H1 (cell line): ENCODE data around the gene EVX2. TPM values are rescaled to one million over a fixed set of nuclear protein-coding genes. Genes with fewer than 3 reads are reported as not detected.

Source experiments
- CTCF ChIA-PET: fragments of 300-600 bp; sonication (Branson Sonifier 250); formaldehyde crosslinking; loops from one replicate; lab custom pipeline; 2021; ENCODE audit not compliant: partially characterized antibody; lab: Charles Lee
- POLR2A ChIA-PET: fragments of 300-600 bp; sonication (Branson Sonifier 250); formaldehyde crosslinking; loops from one replicate; lab custom pipeline; 2021; ENCODE audit warnings: inconsistent platforms; ENCODE audit not compliant: partially characterized antibody; lab: Charles Lee
- DNase-seq, 2 experiments: peaks; one replicate each; pipeline versions ENCODE4 v3.0.0 to v3.0.0-alpha.2; 2010 to 2022; ENCODE audit warnings: low spot score in 2 of 2, low read depth in 1 of 2, mixed read lengths in 1 of 2
- FAIRE-seq: peaks from 2 replicates; lab custom pipeline; 2011; peaks lifted over from hg19 to GRCh38; lab: Jason Lieb, UNC
- H2AFZ ChIP-seq: 2 replicates; pipeline ENCODE4 v1.8.1; 2012; ENCODE audit warnings: low read length, inconsistent platforms
- H2AK5ac ChIP-seq: 2 replicates; pipeline ENCODE4 v1.6.1; 2013; ENCODE audit warnings: low read depth, low read length
- H2BK120ac ChIP-seq: replicated peaks from 2 replicates; pipeline ENCODE3; 2013; ENCODE audit warnings: low read depth, low read length, inconsistent platforms
- H2BK12ac ChIP-seq: 2 replicates; pipeline ENCODE4 v1.6.1; 2013; ENCODE audit warnings: low read depth, low read length
- H2BK15ac ChIP-seq: 2 replicates; pipeline ENCODE4 v1.6.1; 2013; ENCODE audit warnings: low read length
- H2BK20ac ChIP-seq: 2 replicates; pipeline ENCODE4 v1.6.1; 2013; ENCODE audit warnings: low read length
- H2BK5ac ChIP-seq: 2 replicates; pipeline ENCODE4 v1.6.1; 2013; ENCODE audit warnings: low read depth, low read length
- H3K14ac ChIP-seq: 2 replicates; pipeline ENCODE4 v1.6.1; 2013; ENCODE audit warnings: inconsistent platforms; ENCODE audit not compliant: insufficient read length
- H3K18ac ChIP-seq: 2 replicates; pipeline ENCODE4 v1.6.1; 2013; ENCODE audit warnings: low read length; ENCODE audit errors: extremely low read depth
- H3K23ac ChIP-seq: 2 replicates; pipeline ENCODE4 v1.6.1; 2013; ENCODE audit warnings: inconsistent platforms; ENCODE audit not compliant: insufficient read length
- H3K23me2 ChIP-seq: 2 replicates; pipeline ENCODE4 v1.6.1; 2013; ENCODE audit warnings: low read depth, low read length
- H3K27ac ChIP-seq: 2 replicates; pipeline ENCODE4 v1.6.1; 2011; ENCODE audit warnings: low read depth, low read length, inconsistent platforms
- H3K27me3 ChIP-seq, 4 experiments: replicated peaks in 1 of 4; 1 replicate in 1 of 4; 2 replicates in 3 of 4; pipeline versions ENCODE4 v1.6.1 to v1.8.1; 2011 to 2013; ENCODE audit warnings: low read length in 3 of 4, mild to moderate bottlenecking in 3 of 4, inconsistent platforms in 2 of 4, mixed read lengths in 2 of 4, moderate library complexity in 1 of 4; ENCODE audit not compliant: control insufficient read depth in 3 of 4, insufficient read depth in 3 of 4; ENCODE audit errors: extremely low read depth in 1 of 4
- H3K36me3 ChIP-seq, 4 experiments: 2 replicates each; pipeline versions ENCODE4 v1.6.1 to v1.8.1; 2011 to 2013; ENCODE audit warnings: mild to moderate bottlenecking in 4 of 4, low read length in 3 of 4, moderate library complexity in 2 of 4, control low read depth in 1 of 4, inconsistent platforms in 1 of 4; ENCODE audit not compliant: insufficient read depth in 4 of 4, control insufficient read depth in 2 of 4
- H3K4ac ChIP-seq: replicated peaks from 2 replicates; pipeline ENCODE3; 2013; ENCODE audit warnings: low read length, low read depth, mixed read lengths, inconsistent platforms; ENCODE audit not compliant: insufficient read length
- H3K4me1 ChIP-seq, 4 experiments: replicated peaks in 1 of 4; 1 replicate in 1 of 4; 2 replicates in 3 of 4; pipeline versions ENCODE4 v1.6.1 to v1.8.1; 2011 to 2013; ENCODE audit warnings: low read length in 3 of 4, inconsistent platforms in 2 of 4, mixed read lengths in 1 of 4; ENCODE audit not compliant: insufficient read depth in 4 of 4, control insufficient read depth in 3 of 4
- H3K4me2 ChIP-seq, 2 experiments: 2 replicates each; pipeline versions ENCODE4 v1.6.1 to v1.8.1; 2011 to 2013; ENCODE audit warnings: low read depth in 2 of 2, low read length in 2 of 2, control low read depth in 1 of 2, inconsistent platforms in 1 of 2, mild to moderate bottlenecking in 1 of 2; ENCODE audit not compliant: insufficient read depth in 1 of 2
- H3K4me3 ChIP-seq, 4 experiments: fragments of 200-600, 300-600 bp in 1 of 4; sonication (generic), shearing (Covaris generic), sonication (Bioruptor Twin) in 1 of 4; 2 replicates each; pipeline versions ENCODE4 v1.5.1 to v1.8.1; 2011 to 2016; ENCODE audit warnings: low read length in 4 of 4, low read depth in 3 of 4, control low read depth in 2 of 4, inconsistent platforms in 2 of 4, mild to moderate bottlenecking in 2 of 4, mixed read lengths in 1 of 4, moderate library complexity in 1 of 4; ENCODE audit not compliant: insufficient read depth in 2 of 4; ENCODE audit errors: extremely low read depth in 1 of 4
- H3K56ac ChIP-seq: replicated peaks from 2 replicates; pipeline ENCODE3; 2013; ENCODE audit warnings: low read depth, mild to moderate bottlenecking, mixed read lengths, low read length, inconsistent platforms; ENCODE audit not compliant: insufficient read length
- H3K79me1 ChIP-seq: 2 replicates; pipeline ENCODE4 v1.6.1; 2013; ENCODE audit warnings: low read depth, low read length, control low read depth
- H3K79me2 ChIP-seq, 2 experiments: 2 replicates each; pipeline versions ENCODE4 v1.6.1 to v1.8.1; 2012 to 2013; ENCODE audit warnings: low read length in 2 of 2, mild to moderate bottlenecking in 2 of 2, inconsistent platforms in 1 of 2; ENCODE audit not compliant: insufficient read depth in 2 of 2, control insufficient read depth in 1 of 2
- H3K9ac ChIP-seq, 4 experiments: replicated peaks in 1 of 4; 1 replicate in 1 of 4; 2 replicates in 3 of 4; pipeline versions ENCODE4 v1.6.1 to v1.8.1; 2011 to 2013; ENCODE audit warnings: low read depth in 3 of 4, low read length in 3 of 4, control low read depth in 2 of 4, mild to moderate bottlenecking in 2 of 4, moderate library complexity in 2 of 4, inconsistent platforms in 1 of 4; ENCODE audit errors: extremely low read depth in 1 of 4
- H3K9me3 ChIP-seq, 2 experiments: 2 replicates each; pipeline versions ENCODE4 v1.6.1 to v1.8.1; 2012 to 2013; ENCODE audit warnings: mild to moderate bottlenecking in 2 of 2, moderate library complexity in 2 of 2, control low read depth in 1 of 2, inconsistent platforms in 1 of 2, low read depth in 1 of 2, low read length in 1 of 2, mixed read lengths in 1 of 2; ENCODE audit not compliant: insufficient read depth in 2 of 2
- H4K20me1 ChIP-seq, 2 experiments: replicated peaks in 1 of 2; 2 replicates each; pipeline versions ENCODE3 to v1.8.1; 2011 to 2013; ENCODE audit warnings: inconsistent platforms in 2 of 2, low read length in 2 of 2, mild to moderate bottlenecking in 1 of 2; ENCODE audit not compliant: insufficient read depth in 2 of 2, control insufficient read depth in 1 of 2
- H4K5ac ChIP-seq: 2 replicates; pipeline ENCODE4 v1.6.1; 2013; ENCODE audit warnings: low read length, low read depth, mixed read lengths, inconsistent platforms; ENCODE audit not compliant: insufficient read length
- H4K8ac ChIP-seq: 2 replicates; pipeline ENCODE4 v1.8.0; 2013; ENCODE audit warnings: mild to moderate bottlenecking, moderate library complexity, low read length, inconsistent platforms; ENCODE audit not compliant: insufficient read depth; ENCODE audit errors: extremely low read depth
- H4K91ac ChIP-seq: replicated peaks from 2 replicates; pipeline ENCODE3; 2013; ENCODE audit warnings: low read length, mixed read lengths, inconsistent platforms; ENCODE audit not compliant: insufficient read length
- BCL11A ChIP-seq, 2 experiments: IDR thresholded peaks; one replicate each; pipeline ENCODE4 v1.6.1; 2011; ENCODE audit warnings: low read depth in 2 of 2, low read length in 2 of 2, mild to moderate bottlenecking in 2 of 2
- CREB1 ChIP-seq: IDR thresholded peaks from 2 replicates; pipeline ENCODE4 v1.6.1; 2012; ENCODE audit warnings: inconsistent platforms
- FOSL1 ChIP-seq: IDR thresholded peaks from 2 replicates; pipeline ENCODE4 v1.6.1; 2011; ENCODE audit warnings: mild to moderate bottlenecking, low read depth, low read length, moderate library complexity; ENCODE audit not compliant: insufficient read depth
- TEAD4 ChIP-seq: IDR thresholded peaks from 2 replicates; pipeline ENCODE4 v1.6.1; 2012; ENCODE audit warnings: low read depth, low read length, inconsistent platforms, mixed read lengths
- WGBS, 2 experiments: shearing (Covaris generic) in 1 of 2; methylation state at CpG; one replicate each; pipeline versions ENCODE4 v1.1.6 to v1.1.7; 2013 to 2015; ENCODE audit warnings: low lambda C conversion rate in 2 of 2, mixed read lengths in 2 of 2, inconsistent platforms in 1 of 2, low coverage in 1 of 2, missing lambda C conversion rate in 1 of 2; ENCODE audit not compliant: insufficient replicate concordance in 2 of 2, insufficient coverage in 1 of 2, insufficient read length in 1 of 2; ENCODE audit errors: extremely low coverage in 1 of 2, missing lambda C conversion rate in 1 of 2; 5-methylcytosine and 5-hydroxymethylcytosine counted together
- polyA plus RNA-seq, 7 experiments: library from polyadenylated mRNA; depleted of rRNA in 3 of 7; stranded (reverse) in 5 of 7; unstranded in 2 of 7; fragments of >200 nt in 5 of 7; fragments of 200-250 nt in 2 of 7; gene quantifications; 1 replicate in 5 of 7; 2 replicates in 1 of 7; 4 replicates in 1 of 7; pipeline versions ENCODE4 v1.2.1 to v1.2.3, GENCODE V29; 2011 to 2013; ENCODE audit warnings: missing spikeins in 2 of 7, mixed read lengths in 2 of 7
- total RNA-seq: library from RNA; stranded (reverse); fragmentation: NEBNext Ultra II Directional; extraction: Animal tissue kit (Norgen Biotek cat#: 25700); gene quantifications from 2 replicates; pipeline ENCODE4 v1.2.1, GENCODE V29; 2021

The EVX2 gene
- total and polyA plus RNA-seq, 2 of the 8 experiments (the other 6 are each of a cell fraction or from before 2014, with no cell fraction given): not detected

DNA sequence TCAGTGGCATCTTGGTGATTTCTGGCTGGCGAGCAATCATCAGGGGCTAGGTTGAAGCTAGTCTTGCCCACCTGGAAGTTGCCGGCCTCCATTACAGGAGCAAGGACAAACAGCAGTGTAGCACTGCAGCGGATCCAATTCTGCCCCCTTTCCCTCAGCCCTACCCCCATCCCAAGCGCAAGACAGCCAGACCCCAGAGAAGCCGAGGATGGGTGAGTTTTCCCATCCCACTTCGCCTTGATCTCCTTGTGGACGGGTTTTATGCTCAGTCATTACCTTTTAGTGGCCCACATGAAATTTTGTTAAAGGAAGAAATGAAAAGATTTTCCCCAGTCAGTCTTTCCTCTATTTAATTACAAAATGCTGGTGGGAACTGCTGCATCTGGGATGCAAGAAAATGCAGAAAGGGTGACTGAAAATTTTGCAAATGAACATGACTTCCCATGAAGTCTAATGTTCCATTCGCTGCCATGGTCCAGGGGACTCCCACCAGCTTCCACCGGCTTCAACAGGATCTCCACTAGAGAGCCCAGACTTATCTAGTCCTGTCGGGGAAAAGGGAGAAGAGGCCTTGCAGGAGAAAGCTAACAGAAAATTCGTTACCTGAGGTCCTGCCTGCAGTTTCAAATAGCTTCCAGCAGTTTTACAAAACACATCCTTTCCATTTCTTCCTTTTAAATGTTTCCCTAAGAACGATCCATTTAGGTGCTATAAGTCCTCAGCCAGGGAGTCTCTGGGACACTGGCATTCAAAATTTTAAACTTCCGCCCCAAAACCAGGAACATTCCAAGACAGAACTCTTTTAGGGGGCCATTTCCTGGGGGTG is 36.8 kb upstream of the EVX2 start:
- Histone ChIP-seq H4K20me1 (peaks cover 21 to 39% of the 10 kb centered on the region in 2 experiments), H2BK20ac (no peak overlapping the region), H3K23ac (no peak overlapping the region), H3K56ac (no peak overlapping the region), H3K36me3 (peaks cover 0 to 31% (median 0%) of the 10 kb centered on the region in 4 experiments; a peak in 1 of 8 replicates), H3K14ac (no peak overlapping the region), H2AK5ac (no peak overlapping the region), H3K79me2 (no peaks in the 10 kb centered on the region), H2BK15ac (0 out of 2 replicates have a peak overlapping the region, but pooled peaks have one; percentile 47), H4K91ac (no peak overlapping the region), H3K4ac (no peak overlapping the region), H2BK120ac (no peak overlapping the region), H3K27ac (no peak overlapping the region), H2AFZ (no peak overlapping the region), H4K8ac (no peak overlapping the region), H2BK12ac (peak overlapping the region; percentile 61; the same call in 1 of the 2 replicates), H3K4me3 (no peak overlapping the region), H3K4me1 (peaks cover 0 to 13% (median 6%) of the 10 kb centered on the region in 4 experiments; a peak in 4 of 7 replicates), H3K27me3 (peaks cover 96 to 100% (median 100%) of the 10 kb centered on the region in 4 experiments), H3K4me2 (no peak overlapping the region), H3K18ac (no peak overlapping the region), H2BK5ac (no peak overlapping the region), H3K23me2 (peaks cover 2% of the 10 kb centered on the region; the same call in 1 of the 2 replicates), H4K5ac (no peak overlapping the region), H3K9me3 (peaks cover 0 to 16% of the 10 kb centered on the region in 2 experiments; a peak in 2 of 4 replicates), H3K9ac (no peak overlapping the region), H3K79me1 (no peaks in the 10 kb centered on the region)
- DNase-seq (peak in 1 of 2 experiments; percentile 42), FAIRE-seq (no peak)
- CTCF ChIA-PET: interaction anchor here (0.7 to 4.7 kb wide), 18 partner anchors 9 to 1028 kb away, joined by 3 to 42 read pairs (median 5); partner anchors contain the start of gene HOXD8
- POLR2A ChIA-PET: interaction anchor here (0.6 kb wide), 1 partner anchor 910 kb away, joined by 3 read pairs; no protein-coding TSS in a partner anchor
- WGBS, 2 experiments: 20% methylated on average over 13 of the region's 13 CpGs; no CpG with 5 or more reads in 1 of the 2 experiments
- TF ChIP-seq BCL11A (IDR thresholded peaks at IDR 0.05; ENCODE audit: low read depth in 2 of 2, low read length in 2 of 2): no peak
- TF ChIP-seq CREB1: no peak
- TF ChIP-seq TEAD4: no peak
- no peak for TF ChIP-seq FOSL1
